GM19035 (cell line): ENCODE data around the gene ARL16.
A peak's percentile ranks its signal among the peaks of the same experiment; 100 is the strongest.

ENCODE experiments used
- ATAC-seq: cut with Tn5 transposase; IDR thresholded peaks from one replicate; pipeline ENCODE4 v1.9.1; 2021; ENCODE audit not compliant: unreplicated experiment

The ARL16 gene

DNA sequence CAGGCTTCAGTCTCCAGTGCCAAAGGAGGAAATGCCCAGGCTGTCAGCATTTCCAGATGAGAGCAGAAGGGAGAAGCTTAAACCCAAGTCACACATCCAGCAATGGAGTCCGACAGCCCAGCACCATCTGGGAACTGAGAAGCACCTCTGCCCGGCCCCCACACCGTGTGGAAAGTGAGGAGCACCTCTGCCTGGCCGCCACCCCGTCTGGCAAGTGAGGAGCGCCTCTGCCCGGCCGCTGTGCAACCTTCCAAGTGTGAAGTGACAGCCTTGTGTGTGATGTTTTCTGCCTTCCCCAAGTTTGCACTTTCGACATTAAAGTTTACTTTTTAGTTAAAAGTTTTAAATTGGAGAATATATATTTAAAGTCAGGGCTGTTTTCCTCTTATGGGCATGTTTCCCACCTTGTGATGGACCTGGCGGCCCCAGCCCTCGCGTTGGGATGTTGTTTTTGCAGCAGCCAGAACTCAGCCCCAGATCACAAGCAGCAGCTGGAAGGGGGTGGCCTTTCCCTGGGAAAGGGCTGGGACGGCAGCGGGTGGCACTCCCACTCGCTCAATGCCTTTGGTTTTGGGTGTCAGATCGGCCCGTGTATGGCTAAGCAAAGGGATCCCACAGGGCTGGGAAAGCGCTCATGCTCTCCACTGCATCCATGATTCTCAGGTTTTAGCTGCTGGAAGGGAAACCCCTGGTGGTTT, 9.9 kb downstream of the ARL16 start:
- no peak for ATAC-seq

DNA sequence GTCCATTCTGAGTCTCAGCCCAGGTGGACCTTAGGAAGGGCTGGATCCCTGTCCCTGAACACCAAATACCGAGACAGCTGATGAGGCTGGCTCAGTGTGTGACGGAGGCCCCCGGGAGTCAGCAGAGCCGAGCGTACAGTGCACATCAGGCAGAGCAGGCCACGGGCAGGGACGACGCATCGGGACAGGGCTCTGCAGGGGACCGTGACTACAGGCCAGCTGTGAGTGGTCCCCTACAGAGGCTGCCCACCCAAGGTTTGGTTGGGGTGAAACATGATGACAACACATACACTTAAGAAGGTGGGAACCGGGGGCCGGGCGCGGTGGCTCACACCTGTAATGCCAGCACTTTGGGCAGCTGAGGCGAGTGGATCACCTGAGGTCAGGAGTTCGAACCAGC, 10.6 kb downstream of the ARL16 start:
- ATAC-seq: no peak

DNA sequence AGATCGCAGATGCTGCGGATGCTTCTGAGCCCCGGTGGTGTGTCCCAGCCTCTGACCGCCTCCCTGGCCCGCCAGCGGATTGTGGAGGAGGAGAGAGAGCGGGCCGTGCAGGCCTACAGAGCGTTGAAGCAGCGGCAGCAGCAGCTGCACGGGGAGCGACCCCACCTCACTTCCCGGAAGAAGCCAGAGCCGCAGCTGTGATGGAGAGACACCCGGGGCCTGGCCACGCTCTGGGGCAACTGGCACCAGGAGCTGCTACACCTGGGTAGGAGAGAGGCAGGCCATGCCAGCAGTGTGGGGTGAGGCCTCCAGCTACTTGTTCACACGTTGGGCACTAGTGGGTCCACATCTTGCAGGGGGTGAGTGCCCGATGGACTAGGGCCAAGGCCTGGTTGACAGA, 11.1 kb downstream of the ARL16 start:
- no peak for ATAC-seq

DNA sequence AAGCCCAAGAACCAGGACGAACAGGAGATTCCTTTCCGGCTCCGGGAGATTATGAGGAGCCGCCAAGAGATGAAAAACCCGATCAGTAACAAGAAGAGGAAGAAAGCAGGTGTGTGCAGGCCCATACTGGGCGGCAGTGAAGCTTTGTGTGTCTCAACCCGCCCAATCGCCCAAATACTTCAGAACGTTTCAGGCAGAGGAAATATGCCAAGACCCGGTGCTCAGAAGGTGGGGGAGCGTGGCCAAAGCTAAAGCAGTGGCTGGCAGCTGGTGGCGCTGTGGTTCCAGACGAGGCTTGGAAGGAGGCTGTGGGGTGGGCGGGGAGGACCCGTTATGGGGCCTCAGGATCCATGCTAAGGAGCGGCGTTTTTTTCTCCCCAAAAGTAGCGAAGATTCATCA, 15.8 kb downstream of the ARL16 start:
- ATAC-seq: no peak

DNA sequence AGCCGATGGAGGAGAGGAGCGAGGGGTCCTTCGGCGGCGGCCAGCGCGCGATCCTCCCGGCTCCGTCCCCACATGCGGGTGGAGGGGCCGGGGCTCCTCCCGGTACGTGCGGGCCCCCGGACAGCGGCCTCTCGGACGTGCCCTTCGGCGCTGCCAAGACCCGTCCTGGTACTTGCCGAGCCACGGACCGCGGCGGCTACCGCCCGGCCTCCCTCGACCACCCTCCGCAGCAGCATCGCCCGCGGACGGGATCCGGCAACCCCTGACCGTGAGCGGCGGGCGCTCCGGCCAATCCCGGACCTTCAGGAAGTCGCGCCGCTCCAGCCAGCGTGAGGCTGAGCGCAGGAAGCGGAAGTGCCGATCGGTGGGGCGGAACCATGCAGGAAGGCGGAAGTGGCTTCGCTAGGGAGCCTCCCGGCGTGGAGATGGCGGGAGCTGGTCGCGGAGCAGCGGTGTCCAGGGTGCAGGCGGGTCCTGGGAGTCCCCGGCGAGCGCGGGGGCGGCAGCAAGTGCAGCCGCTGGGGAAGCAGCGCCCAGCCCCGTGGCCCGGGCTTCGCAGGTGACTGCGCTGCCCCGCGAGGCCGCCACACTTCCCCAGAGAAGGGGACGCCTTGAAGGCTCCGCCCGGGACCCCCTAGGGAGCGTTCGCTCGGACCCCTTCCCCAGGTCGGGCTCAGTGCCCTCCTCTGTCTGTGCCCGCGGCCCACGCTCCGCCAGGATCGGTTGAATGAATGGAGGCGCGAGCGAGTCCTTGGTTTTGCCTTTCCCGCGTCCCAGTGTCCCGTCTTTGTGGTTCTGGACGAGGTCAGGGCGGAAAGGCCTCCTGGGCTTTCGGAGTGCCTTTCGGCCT, 17.0 kb downstream of the ARL16 start, which contains the start of the genes CCDC137 and OXLD1:
Gene CCDC137 (plus strand): TSS at position 396 of the 850 bp plus-strand sequence. CDS start 30 bp downstream, at position 426.
Gene OXLD1 (minus strand): TSS at position 264 of the 850 bp plus-strand sequence. CDS start 28 bp downstream, at position 236.
- ATAC-seq: peak; percentile 86

DNA sequence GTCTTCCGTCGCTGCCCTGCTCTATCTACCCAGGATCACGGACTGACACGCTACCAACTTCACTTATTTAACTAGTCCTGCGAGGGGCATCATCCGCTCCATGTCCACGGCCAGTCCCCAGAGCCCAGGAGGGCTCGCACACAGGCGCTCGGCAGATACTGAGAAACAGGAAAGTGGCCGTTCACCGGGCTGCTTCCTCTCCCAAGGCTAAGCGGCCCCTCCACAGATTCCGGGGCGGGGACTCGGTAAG, 17.6 kb downstream of the ARL16 start:
- ATAC-seq: peak; percentile 22

DNA sequence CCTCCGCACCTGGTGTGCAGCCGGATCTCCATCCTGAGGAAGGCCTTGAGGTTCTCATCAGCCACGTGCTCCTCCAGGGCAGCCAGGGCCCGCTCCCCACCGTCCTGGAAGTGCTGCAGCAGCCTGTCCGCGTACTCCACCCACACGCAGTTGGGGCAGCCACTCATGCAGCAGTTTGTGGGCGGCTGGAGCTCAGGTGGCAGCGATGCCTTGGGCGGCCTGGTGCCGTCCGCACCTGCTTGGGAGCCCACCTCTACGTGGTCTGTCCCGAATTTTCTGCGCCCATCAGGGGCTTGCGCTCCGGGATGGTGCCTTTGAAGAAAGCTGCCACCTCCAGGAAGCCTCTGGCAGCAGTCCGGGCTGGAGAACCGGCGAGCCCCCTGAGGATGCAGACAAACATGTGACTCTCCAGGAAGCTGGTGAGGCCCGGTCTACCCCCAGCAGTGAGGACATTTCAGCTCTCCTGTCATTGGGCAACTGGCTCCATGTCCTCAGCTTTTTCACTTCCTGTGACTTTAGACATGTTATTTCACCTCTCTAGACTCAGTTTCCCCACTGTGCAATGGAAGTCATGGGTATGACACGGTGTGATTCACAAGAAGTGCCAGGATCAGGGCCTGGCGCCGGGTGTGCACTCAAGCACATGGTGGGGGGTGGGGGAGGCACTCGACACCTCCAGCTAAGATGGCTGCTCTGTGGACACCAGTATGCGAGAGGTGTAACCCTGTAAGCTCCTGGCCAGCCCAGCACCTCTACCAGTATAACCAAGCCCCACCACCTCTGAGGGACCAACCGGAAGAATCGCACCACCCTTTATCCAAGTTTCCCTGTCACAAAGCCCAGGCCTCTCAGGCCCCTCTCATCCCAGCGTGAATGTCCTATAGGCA, 18.1 kb downstream of the ARL16 start:
- ATAC-seq: no peak

DNA sequence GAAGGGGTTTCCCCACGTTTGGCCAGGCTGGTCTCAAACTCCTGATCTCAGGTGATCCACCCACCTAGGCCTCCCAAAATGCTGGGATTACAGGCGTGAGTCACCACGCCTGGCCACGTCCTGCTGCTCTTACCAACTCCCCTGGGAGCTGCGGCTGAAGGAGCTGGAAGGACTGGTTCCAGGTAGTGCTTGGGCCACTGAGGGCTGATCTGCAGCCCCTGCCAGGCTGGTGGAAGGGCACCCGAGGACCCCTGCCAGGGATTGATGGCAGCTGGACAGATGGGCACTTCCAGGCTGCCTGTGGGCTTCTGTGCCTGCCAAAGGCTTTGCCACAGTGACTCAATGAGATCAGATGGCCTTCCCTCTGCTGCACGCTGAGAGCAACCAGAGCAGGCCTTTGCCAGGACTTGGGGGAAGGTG, 19.5 kb downstream of the ARL16 start:
- ATAC-seq: no peak

DNA sequence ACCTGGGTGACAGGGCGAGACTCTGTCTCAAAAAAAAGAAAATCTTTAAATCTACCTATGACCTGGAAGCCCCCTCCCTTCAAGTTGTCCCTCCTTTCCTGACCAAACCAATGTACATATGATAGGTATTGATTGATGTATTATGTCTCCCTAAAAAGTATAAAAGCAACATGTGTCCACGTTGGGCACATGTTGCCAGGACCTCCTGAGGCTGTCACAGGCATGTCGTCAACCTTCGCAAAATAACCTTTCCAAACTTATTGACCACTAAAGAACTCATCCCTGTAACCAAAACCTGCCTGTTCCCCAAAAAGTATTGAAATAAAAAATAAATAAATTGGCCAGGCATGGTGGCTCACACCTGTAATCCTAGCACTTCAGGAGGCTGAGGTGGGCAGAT, 21.6 kb downstream of the ARL16 start:
- ATAC-seq: no peak

DNA sequence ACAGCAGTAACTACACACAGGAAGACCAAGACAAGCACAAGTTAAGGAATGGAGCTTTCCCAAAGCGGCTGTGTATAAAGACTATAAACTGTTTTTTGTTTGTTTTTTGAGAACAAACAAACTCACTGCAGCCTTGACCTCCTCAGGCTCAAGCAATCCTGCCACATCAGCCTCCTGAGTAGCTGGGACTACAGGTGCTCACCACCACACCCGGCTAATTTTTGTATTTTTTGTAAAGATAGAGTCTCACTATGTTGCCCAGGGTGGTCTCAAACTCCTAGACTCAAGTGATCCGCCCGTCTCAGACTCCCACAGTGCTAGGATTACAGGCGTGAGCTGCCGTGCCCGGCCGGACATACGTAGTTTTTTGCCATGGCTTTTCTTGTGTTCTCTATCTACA, 23.2 kb downstream of the ARL16 start:
- no peak for ATAC-seq

DNA sequence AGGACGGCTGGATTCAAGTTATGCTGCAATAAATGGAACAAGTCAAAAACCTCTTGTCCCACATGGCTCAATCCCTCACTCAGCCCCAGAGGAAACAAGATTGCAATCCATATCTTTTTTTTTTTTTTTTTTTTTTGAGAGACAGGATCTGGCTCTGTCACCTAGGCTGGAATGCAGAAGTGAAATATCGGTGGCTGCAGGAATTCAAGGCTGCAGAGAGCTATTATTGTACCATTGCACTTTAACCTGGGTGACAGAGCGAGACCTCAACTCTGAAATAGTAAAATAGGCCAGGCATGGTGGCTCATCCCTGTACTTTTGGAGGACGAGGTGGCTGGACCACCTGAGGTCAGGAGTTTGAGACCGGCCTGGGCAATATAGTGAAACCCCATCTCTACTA, 24.6 kb downstream of the ARL16 start:
- ATAC-seq: no peak

DNA sequence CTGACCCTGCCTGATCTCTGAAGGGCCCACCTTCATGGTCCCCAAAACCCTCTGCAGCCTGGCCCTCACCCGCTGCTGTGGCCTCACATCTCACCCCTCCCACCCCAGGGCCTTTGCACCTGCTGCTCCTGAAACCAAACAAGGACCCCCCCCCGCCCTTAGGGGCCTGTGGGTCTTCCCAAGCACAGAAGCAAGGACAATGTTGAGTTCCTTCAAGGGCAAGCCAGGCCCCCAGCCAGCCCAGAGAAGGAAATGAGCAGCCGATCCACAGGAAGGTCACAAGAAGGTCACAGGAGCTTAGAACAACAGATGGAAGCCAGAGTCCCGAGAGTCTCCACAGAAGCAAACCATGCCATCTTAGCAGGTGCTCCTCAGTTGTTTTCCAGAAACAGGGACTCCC, 26.8 kb downstream of the ARL16 start:
- ATAC-seq: no peak

DNA sequence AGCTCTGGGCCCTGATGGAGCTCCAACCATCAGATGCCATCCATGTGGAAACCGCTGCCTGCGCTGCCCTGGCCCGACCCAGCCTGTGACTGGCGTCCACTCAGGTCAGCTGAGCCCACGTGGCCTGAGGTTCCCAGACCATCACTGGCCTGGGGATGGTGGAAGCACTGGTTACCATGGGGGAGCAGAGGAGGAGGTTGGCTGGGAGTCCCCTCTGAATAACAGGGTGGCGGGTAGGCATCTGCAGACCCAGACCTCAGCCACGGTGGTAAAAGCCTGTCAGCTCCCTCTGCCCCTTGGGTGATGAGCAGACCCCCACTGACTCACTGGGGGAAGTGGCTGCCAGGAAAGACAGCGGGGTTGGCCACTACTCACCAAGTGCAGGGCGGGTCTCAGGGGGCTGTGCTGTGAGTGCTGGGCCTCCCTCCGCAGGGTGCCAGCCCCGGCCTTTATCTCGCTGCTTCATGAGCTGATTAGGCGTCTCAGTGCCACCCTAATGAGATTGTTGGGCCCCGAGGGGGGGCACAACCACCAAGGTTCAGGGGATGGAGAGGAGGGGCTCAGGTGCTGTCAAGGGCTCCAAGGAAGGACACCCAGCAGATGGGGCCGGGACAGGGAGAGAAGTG, 27.4 kb downstream of the ARL16 start, which contains the start of gene PDE6G:
Gene PDE6G (minus strand): TSS at position 425 of the 626 bp plus-strand sequence. CDS start 3,237 bp downstream, outside the sequence.
- no peak for ATAC-seq

DNA sequence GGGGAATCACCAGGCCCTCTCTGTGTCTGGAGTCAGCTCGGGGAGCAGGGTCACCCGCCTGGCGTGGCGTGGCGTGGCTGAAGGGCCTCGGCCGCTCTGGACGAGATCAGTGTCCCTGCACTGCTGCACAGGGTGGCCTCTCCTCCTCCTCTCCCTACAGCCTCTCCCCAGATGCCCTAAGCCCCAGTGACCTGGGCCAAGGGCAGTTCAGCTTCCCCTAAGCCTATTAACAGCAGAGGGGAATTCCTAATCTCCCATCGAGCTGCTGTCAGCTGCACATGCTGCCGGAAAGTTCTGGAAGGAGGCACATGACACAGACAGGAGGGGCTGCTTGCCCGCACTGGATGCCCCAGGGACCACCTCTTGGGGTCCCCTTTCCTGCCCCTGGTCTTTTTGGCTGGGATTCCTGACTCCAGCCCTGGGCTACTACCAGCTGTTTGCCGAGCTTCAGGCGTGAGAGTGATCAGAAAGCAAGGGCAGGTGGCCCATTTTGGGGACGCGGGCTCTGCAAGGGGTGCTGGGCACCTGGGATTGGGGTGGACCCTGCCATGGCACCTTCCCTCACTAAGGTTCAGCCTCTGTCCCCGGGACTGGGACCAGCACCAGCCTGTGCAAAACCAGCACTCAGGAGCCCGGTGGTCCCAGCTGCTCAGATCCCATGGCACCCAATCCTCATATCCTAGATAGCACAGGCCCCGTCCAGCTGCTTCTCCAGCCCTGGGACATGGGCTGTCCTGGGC, 28.0 kb downstream of the ARL16 start:
- no peak for ATAC-seq

DNA sequence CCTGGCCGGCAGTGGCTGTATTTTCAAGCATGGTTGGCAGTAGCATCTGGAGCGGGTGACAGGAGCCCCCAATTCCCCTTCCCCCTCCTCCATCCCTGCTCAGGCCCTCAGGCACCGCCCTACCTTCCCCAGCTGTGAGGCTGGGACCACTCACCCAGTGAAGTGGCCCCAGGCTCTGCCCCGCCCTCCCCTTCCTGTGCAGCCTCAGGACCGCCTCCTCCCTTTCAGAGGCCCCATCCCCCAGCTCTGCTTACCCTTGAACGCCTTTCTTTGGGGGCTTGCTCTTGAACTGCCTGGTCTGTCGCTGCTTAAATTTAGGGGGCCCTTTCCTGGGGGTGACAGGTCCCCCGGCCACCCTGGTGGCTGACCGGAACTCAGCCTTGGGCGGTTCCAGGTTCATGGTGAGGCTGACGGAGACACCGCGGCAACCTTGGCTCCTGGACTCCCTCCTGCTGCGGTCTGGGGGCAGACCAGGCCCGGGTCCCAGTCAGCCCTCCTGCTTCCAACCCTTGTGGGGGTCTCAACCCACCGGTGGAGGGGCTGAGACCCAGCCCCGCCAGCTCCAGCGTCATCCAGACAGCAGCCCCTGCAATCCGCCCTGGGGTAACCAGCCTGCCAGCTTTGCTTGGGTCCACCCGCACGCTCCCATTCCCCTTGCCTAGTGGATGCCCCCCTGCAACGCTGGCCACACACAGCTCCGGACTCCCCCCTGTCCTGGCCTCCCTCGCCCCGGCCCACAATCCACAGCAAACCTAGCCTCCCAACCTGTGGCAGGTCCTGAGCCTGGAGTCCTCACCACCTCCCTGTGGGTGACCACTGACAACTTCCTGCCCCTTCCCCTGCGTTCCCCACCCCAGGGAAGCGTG, 30.5 kb downstream of the ARL16 start:
- ATAC-seq: no peak

DNA sequence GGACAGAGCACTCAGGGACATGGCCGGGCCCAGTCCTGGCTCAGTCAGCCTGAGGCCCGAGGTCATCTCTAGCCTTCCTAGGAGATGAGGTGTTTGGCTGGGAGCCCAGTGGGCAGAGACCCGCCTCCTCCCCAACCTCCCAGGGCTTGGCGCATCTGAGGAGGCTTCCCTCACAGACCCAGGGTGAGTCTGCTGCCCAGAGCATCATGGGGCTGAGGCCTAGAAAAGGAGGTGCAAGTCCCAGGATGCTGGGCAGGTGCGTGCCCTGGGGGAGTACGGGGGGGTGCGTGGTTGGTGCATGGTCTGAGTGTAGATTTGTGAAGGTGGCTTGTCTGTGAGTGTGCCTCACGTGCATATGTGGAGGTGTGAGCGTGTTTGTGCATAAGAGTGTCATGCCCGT, 31.9 kb downstream of the ARL16 start:
- no peak for ATAC-seq

DNA sequence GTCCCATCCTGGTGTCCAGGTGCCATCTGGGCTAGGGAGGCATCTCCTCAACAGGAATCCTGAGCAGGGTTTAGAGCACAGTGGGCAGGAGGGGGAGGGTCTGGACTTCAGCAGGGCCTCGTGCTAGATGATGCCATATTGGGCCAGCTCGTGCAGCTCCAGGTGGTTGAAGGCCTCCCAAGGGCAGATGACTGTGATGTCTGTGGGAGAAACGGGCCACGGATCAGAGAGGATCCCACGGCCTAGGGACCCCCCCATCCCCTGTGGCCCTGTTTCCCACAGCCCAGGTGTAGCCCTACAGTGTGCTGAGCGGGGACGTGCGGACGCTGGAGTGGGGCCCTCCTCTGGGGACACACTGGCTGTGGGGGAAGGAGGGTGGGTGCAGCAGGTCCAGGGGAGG, 32.6 kb downstream of the ARL16 start:
- ATAC-seq: no peak

DNA sequence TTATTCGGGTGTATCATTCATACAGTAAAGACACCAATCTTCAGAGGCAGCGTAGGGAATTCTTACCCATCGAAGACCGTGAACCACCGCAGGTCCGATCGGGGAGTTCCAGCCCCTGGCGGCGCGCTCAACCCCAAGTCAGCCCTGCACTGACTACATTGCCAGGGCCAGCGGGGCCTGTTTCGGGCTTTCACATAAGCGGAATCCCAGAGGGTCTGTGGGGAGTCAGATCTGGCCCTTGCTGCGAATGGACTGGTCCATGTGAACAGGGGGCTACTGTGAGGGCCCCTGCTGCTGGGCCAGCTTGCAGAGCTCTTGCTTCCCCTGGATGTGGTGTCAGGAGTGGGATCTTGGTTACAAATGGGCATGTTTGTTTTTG, 34.9 kb downstream of the ARL16 start:
- ATAC-seq: no peak

DNA sequence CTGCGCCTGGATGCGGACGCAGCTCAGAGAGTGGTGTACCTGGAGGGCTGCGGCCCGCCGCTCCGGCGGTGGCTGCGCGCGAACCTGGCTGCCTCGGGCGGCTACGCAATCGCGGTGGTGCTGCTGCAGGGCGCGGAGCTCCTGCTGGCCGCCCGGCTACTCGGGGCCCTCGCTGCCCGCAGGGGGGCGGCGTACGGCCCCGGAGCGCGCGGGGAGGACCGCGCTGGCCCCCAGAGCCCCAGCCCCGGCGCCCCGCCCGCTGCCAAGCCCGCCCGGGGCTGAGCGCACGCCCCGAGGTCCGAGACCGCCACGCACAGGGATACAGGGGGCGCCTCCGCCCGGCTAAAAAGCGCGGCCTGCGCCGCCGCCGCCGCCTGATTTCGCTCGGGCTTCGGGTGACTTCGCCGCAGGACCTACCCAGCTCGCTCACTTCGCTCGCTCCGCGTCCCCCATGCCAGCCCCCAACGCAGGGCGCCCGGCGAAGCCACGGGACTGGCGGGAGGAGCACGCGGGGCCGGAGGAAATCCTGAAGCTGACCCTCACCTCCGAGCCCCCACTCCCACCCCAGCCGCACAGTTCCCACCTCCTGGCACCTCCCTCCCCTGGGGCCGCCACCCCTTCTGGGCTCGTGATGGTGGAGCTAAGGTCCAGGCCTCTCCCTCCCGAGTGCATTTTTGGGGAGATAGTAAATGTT, 35.4 kb downstream of the ARL16 start:
- no peak for ATAC-seq
